GM21737 (cell line): ENCODE data around the gene RBM46.

Source experiments
- ATAC-seq: cut with Tn5 transposase; IDR thresholded peaks from one replicate; pipeline ENCODE4 v1.9.1; 2021; ENCODE audit warnings: mild to moderate bottlenecking, moderate library complexity; ENCODE audit not compliant: unreplicated experiment

Gene RBM46, protein sequence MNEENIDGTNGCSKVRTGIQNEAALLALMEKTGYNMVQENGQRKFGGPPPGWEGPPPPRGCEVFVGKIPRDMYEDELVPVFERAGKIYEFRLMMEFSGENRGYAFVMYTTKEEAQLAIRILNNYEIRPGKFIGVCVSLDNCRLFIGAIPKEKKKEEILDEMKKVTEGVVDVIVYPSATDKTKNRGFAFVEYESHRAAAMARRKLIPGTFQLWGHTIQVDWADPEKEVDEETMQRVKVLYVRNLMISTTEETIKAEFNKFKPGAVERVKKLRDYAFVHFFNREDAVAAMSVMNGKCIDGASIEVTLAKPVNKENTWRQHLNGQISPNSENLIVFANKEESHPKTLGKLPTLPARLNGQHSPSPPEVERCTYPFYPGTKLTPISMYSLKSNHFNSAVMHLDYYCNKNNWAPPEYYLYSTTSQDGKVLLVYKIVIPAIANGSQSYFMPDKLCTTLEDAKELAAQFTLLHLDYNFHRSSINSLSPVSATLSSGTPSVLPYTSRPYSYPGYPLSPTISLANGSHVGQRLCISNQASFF

GRCh38 chr4:154781126-154781982, at the start of gene RBM46:
RBM46 (plus strand) TSS chr4:154781272; CDS start chr4:154796753, 15,481 bp downstream.
- no peak for ATAC-seq

- no peak for ATAC-seq
Observed at GRCh38 chr4:154731756-154732155, 49.3 kb upstream of the RBM46 start.

DNA sequence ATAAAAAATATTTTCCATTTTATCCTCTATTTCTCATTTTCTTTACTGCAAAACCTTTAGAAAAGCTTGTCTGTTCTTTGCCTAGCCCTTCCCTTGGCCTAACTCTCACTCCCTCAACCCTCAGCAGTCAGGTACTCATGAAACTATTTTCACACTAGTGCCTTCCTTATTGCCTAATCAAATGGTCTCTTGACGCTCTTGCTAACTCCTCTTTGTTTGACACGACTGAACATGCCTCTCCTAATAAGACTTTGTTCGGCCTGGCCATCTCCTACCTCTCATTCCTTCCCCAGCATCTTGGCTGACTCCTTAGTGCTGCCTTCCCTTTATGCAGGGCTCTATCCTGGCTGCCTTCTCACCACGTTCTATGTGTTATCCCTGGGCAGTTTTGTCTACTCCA, 48.4 kb upstream of the RBM46 start:
- ATAC-seq: no peak

DNA sequence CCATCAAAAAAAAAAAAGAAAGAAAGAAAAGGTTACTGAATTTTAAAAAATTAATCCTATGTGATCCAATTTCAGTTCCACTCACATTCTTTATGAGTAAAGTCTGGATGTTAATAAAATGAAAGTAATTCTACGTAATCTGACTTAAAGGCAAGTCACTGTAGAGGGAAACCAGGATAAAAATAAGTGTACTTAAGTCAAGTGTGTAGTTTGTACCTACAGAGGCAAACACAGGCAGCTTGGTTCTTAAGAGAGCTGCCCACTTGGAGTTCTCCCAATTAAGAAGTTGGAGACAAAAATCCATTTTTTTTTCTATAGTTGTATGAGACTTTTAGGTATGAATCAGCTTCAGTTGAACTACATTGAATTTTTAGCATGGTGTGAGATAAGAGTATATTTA, 44.3 kb upstream of the RBM46 start:
- ATAC-seq: no peak

DNA sequence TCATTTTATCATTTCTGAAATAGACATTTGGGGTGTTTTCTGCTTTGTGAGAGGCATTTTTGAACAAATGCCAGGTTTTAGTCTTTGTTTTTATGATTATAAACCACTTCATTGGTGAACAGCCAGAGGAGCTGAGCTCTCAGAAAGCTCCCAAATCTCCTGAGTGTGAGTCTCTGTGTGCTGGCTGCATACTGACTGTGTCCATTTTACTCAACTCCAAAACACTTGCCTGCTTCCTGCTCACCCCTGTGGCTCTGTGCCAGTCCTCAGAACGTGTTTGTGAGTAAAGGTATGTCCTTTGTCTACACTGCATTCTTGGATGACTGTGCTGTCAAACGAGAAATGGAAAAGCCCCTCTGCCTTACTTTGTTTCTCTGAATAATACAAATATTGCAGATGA, 42.6 kb upstream of the RBM46 start:
- ATAC-seq: no peak

DNA sequence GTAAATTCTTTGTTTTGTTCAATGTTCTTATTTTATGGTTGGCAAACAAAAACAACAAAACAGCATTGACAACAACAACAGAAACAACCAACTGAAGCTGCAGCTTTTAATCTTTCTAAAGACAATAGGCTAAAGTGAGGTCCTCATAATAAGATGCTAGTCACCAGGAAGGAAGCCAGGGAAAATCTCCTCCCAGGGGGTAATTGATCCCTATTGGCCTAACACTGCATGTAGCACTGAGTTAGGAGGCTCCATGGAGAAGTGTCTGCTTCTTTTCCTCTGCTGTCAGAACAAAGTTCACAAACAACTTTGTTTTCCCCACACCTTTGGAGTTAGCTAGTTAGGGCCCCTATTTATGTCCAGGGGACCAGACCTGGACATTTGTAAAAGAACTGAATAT, 42.0 kb upstream of the RBM46 start:
- no peak for ATAC-seq

DNA sequence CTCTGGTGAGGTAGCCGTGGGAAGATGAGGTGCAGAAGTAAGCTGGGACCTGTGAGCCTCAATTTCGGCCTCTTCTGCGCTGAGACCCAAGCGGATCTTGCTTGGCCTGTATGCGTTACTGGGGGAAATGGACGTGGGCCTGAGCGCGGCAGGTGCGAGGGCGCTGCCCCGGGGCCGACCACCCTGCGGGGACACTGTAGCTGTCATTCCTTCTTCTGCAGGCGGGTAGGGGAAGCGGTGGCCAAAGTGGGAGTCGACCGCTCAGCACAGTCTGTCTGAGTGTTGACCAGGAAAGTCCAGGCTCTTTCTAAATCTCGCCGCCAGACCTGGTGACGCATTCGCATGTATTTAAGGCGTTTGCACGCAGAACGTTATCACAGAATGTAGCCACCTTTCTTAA, 40.6 kb upstream of the RBM46 start:
- ATAC-seq: no peak

- ATAC-seq: no peak
Observed at GRCh38 chr4:154741131-154741665, 39.9 kb upstream of the RBM46 start.

DNA sequence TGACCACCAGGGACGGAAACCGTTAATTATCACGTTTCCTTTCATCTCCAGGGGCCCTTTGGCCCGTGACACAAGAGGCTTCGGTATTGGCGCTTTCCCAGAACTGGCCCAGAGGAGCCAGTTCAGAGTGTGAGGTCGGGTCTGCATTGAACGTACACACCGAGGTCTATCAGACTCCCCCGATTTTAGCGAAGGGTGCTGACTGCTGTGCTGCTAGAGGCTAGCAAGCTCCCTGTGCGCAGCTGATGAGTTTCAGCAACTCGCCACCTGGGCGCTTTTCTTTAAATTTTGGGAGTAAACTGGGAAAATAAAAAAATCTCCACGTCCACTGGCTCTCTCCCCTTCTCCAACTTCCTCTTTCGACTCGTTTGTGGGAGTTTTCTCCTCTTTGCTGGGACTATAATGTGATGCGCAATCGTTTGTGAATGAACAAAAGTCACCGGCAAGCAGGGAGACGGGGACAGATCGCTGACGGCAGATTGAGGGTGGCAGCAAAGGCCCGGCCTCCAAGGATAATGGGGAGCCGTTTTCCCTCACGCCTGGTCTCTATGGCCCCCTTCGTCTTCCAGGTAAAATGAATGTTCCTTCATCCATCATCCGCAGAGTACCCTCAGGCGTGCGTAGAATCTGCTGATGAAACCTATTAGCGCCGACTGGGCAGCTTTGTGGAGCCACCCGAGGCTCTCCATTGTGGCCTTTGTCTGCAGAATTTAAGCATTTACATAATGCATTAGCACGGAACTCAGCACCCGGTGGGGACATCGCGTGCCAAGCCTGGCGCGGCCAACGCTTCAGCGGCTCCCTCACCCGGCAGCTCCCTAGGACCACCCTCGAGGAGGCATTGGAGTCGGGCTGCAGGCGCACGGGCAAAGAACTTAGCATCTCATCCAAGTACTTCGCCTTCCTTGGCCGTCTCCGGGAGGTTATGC, 38.9 kb upstream of the RBM46 start:
- no peak for ATAC-seq

DNA sequence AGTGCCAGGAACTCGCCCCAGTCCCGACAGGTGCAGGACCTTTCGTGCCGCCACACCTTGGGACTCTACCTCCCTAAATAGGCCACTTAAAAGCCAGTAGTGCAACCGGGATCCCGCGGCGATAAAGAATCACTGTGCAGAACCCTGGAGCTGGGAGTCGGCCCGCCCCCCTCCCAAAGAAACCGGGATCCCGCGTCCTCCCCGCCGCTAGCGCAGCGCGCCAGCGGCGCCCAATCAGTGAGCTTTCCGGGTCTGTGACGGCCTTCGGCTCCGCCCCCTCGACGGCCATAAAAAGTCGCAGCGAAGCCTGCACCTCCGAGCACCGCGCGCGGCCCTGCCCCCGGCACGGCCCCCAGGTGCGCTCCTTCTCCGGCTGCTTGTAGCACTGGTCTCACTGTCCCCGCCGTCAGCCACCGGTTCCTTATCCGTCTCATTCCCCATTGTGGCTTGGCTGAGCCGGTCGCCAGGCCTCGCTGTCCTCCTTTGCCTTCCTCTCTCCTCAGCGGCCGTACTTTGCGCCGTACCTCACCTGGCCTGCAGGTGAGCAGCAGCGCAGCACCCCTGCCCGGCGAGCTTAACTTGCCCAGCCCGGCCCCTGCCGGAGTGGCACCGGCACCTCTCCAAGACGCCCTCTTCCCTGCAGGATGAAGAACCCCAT, 37.3 kb upstream of the RBM46 start, which contains the start of gene LRAT:
Gene LRAT, plus strand, starts transcription at position 318 of the 658 bp plus-strand sequence. Its CDS starts 327 bp downstream, at position 645.
- ATAC-seq: no peak

- ATAC-seq: no peak
Observed at GRCh38 chr4:154744341-154744926, 36.6 kb upstream of the RBM46 start.

- ATAC-seq: no peak
Observed at GRCh38 chr4:154757713-154758112, 23.4 kb upstream of the RBM46 start.

GRCh38 chr4:154760895-154761294, 20.2 kb upstream of the RBM46 start:
- ATAC-seq: no peak

DNA sequence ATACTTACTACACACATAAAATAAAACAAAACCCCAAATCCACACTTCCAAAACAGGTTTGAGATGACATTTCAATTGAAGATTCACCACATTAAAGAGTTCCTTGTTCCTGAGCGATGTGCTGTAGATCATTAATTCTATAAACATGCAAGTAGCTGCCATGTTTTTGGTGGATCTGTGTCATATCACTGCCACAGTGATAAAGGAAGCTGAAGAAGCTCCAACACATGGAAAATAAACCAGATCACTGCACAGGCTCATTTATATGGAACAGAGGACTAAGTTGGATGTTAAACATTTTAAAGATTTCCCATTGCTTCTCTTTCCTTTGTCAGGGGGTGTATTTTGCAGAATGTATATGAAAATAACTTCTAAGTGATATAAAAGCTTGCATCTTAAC, 2.8 kb upstream of the RBM46 start:
- ATAC-seq: no peak

DNA sequence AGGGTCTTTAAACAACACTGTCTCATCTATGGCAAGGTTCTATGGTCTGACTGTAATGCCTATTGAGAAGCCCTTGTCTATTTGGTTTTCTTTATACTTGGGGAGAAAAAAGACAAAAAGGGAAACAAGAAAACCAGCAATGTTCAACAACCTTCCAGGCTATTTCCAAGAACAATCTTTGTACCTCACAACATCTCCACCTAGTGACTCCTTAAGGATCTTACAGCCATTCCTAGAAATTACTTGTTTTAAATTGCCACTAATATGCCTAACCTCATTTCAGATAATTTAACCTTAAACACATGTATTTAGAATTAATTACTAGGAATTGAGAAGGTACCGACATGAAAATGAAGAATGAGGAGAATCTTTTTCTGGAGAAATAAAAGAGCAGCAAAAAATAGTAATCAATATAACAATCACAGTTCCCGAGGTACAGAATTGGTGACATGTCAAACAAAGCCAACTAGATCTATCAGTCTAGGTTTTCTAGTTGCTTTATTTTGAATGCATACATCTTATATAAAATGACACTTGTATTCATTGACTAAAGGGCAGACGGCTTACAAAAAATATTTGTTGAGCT, 1.6 kb upstream of the RBM46 start:
- ATAC-seq: no peak

DNA sequence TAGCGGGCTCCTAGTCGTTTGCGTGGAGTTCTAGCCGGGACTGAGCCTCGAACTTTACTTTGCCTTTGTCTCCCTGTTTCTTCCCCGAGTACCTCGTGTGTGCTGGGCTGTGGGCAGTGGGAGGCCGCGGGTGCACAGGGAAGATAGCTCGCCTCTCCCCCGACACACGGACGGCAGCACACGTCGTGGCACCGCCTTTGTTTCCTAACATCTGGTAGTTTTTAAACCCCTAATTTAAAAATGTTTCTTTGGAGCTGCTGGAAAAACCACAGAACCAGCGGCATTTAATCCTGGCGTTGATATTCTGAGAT, 866 bp downstream of the RBM46 start:
- no peak for ATAC-seq

DNA sequence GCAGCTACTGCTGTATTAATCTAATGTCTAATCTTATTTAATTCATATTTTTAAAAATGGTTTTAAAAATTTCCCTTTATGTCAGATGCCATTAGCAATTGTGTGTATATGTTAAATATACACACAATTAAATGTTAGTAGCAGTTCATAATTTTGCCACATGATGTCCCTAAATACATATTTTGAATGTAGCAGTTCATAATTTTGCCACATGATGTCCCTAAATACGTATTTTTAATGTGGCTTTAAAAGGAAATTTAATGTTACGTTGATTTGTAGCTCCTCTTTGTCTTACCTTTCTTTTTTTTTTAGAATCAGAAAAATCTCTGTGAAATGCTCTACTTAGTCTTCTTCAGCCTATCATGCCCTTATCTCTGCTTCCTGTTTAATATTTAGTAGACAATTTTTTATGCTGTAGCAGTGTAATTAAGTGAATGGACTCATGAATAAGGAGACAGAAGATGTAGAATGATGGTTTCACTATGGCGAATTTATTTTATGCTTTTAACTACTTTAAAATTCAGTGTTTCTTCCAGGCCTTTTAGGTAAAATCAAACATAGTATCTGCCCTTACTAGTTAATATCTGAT, 26.1 kb downstream of the RBM46 start:
- peak; percentile 64 for ATAC-seq

- ATAC-seq: no peak
Observed at GRCh38 chr4:154818230-154818629, 37.2 kb downstream of the RBM46 start.

DNA sequence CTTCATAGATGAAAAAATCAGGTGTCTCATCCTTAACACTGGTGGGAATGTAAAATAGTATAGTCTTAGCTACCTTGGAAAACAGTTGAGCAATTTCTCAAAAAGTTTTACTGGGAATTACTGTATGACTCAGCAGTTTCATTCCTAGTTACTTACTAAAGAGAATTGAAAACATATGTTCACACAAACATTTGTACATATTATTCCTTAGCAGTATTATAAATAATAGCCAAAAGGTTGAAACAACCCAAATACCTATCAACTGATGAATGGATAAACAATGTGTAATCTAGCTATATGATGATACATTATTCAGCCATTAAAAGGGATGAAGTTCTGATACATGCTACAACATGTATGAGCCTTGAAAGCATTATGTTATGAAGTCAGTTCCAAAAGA, 41.7 kb downstream of the RBM46 start:
- no peak for ATAC-seq
